ENCODE measurements around the gene SCAMP4. TPM values are rescaled to one million over a fixed set of nuclear protein-coding genes. Genes with fewer than 3 reads are reported as not detected.

The SCAMP4 gene
- total RNA-seq, 1 experiment from 2014 or later: 63.3 TPM

GRCh38 chr19:1941146-1942077 is 36.2 kb downstream of the SCAMP4 start, which contains the start of gene CSNK1G2:
CSNK1G2 (plus strand) TSS chr19:1941172; CDS start chr19:1969773, 28,601 bp downstream.
- intact Hi-C loops (cut with micrococcal nuclease): no loop called here
- ChIA-PET POLR2A (no interaction called here), CTCF (interaction anchor here (0.5 kb wide), 1 partner anchor 13 kb away, joined by 3 read pairs; no protein-coding TSS in a partner anchor), RAD21 (ENCODE audit: low non-redundant PET in 1 of 2, low total read pairs in 2 of 2, uncharacterized antibody in 2 of 2, unreplicated experiment in 2 of 2) (no interaction called here)
- no peak for DNase-seq (ENCODE audit: low read depth, low spot score)
- no TSS peak for BruUV-seq (replicated peaks)
- H3K4me1 ChIP-seq (ENCODE audit: control insufficient read depth in 1 of 2, insufficient read depth in 2 of 2, low read length in 2 of 2): peaks cover 18 to 51% of the 10 kb centered on the region in 2 experiments
- no peak within 1 kb of the TSS for H2AFZ ChIP-seq (ENCODE audit: low read depth, low read length, poor library complexity, severe bottlenecking)
- peak; percentile 64 for ATAC-seq
- peak within 1 kb of the TSS; percentile 87 for H3K9ac ChIP-seq (ENCODE audit: low read length)
- peak within 1 kb of the TSS; percentile 100 for H3K4me2 ChIP-seq (ENCODE audit: low read length)
- H3K4me3 ChIP-seq (replicated peaks in 1 of 2; ENCODE audit: low read depth in 1 of 2, low read length in 2 of 2): peak within 1 kb of the TSS; percentile 83 to 92
- no peaks in the 10 kb centered on the region for H3K27me3 ChIP-seq (ENCODE audit: insufficient read depth, low read length)
- peaks cover 48% of the 10 kb centered on the region for H3K79me2 ChIP-seq (ENCODE audit: insufficient read depth, low read length)
- no peaks in the 10 kb centered on the region for H3K36me3 ChIP-seq (ENCODE audit: control insufficient read depth in 1 of 2, insufficient read depth in 2 of 2, low read length in 2 of 2)
- TF ChIP-seq EZH2 (IDR thresholded peaks at IDR 0.05) (no peak), ZFX (IDR thresholded peaks at IDR 0.05) (peak; percentile 51), POLR2AphosphoS5 (IDR thresholded peaks at IDR 0.05; ENCODE audit: low read depth, low read length) (0 out of 2 replicates have a peak, but pooled peaks have one; percentile 10), SP1 (IDR thresholded peaks at IDR 0.05; ENCODE audit: low read depth) (no peak), EZH2phosphoT487 (IDR thresholded peaks at IDR 0.05; ENCODE audit: borderline replicate concordance) (no peak), POLR2A (IDR thresholded peaks at IDR 0.05; ENCODE audit: borderline replicate concordance, extremely low read depth, insufficient read depth, insufficient read length) (peak; percentile 19), ATF3 (IDR thresholded peaks at IDR 0.05) (no peak), CBX3 (IDR thresholded peaks at IDR 0.05; ENCODE audit: low read depth) (no peak), ZBTB33 (IDR thresholded peaks at IDR 0.05; ENCODE audit: extremely low read depth, insufficient replicate concordance, low read length) (no peak), CTCF (IDR thresholded peaks at IDR 0.05 in 2 of 3, conservative IDR thresholded peaks at IDR 0.05 in 1 of 3; ENCODE audit: borderline replicate concordance in 1 of 3, insufficient read depth in 1 of 3, low read depth in 2 of 3, low read length in 2 of 3) (no peak), YY1 (IDR thresholded peaks at IDR 0.05; ENCODE audit: extremely low read depth, insufficient replicate concordance, low read depth, low read length) (peak; percentile 19)
- H3K9me2 ChIP-seq (ENCODE audit: insufficient read depth): no peaks in the 10 kb centered on the region
- H4K20me1 ChIP-seq (ENCODE audit: insufficient read depth): no peaks in the 10 kb centered on the region
- peak within 1 kb of the TSS; percentile 95 for H3K27ac ChIP-seq (ENCODE audit: low read depth, low read length)
- no peaks in the 10 kb centered on the region for H3K9me3 ChIP-seq (ENCODE audit: control insufficient read depth in 1 of 2, insufficient read depth in 1 of 2, low read depth in 1 of 2, low read length in 2 of 2)

Measured in HCT116 (cell line).